ENCODE results near the gene MRPL11.
A peak's percentile ranks its signal among the peaks of the same experiment; 100 is the strongest.
"Not testable (repeated sequence)": the region's sequence is repeated elsewhere in the genome, so short reads cannot be mapped to it uniquely, and the experiment has no call there.

The MRPL11 gene

DNA sequence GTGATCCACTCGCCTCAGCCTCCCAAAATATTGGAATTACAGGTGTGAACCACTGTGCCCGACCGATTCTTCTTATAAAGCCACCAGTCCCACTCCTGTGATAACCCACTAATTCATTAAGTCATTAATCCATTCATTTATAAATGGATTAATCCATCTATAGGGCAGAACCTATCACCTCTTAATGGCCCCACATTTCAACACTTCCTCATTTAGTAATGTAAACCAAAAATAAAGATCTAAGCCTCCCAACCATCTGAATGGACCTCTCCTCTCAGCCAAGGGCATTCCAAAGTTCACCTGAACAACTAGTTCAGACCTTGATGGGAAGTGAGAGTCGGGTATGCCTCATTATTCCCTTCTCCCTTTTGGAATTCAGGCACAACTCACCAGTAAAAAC, 9.9 kb upstream of the MRPL11 start:
- DNase-seq, result no peak
- intact Hi-C loops (cut with DNase I; ENCODE audit: low total_unique reads), result no loop called here
- TF ChIP-seq, protein P1, sequence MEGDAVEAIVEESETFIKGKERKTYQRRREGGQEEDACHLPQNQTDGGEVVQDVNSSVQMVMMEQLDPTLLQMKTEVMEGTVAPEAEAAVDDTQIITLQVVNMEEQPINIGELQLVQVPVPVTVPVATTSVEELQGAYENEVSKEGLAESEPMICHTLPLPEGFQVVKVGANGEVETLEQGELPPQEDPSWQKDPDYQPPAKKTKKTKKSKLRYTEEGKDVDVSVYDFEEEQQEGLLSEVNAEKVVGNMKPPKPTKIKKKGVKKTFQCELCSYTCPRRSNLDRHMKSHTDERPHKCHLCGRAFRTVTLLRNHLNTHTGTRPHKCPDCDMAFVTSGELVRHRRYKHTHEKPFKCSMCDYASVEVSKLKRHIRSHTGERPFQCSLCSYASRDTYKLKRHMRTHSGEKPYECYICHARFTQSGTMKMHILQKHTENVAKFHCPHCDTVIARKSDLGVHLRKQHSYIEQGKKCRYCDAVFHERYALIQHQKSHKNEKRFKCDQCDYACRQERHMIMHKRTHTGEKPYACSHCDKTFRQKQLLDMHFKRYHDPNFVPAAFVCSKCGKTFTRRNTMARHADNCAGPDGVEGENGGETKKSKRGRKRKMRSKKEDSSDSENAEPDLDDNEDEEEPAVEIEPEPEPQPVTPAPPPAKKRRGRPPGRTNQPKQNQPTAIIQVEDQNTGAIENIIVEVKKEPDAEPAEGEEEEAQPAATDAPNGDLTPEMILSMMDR (IDR thresholded peaks at IDR 0.05), result no peak
- Histone ChIP-seq H3K36me3 (no peaks in the 10 kb centered on the region), H3K27me3 (no peaks in the 10 kb centered on the region), H3K4me3 (no peak overlapping the region), H3K4me1 (no peaks in the 10 kb centered on the region), H3K27ac (no peak overlapping the region), H3K9me3 (peaks cover 0 to 2% (median 0%) of the 10 kb centered on the region in 3 donors)

DNA sequence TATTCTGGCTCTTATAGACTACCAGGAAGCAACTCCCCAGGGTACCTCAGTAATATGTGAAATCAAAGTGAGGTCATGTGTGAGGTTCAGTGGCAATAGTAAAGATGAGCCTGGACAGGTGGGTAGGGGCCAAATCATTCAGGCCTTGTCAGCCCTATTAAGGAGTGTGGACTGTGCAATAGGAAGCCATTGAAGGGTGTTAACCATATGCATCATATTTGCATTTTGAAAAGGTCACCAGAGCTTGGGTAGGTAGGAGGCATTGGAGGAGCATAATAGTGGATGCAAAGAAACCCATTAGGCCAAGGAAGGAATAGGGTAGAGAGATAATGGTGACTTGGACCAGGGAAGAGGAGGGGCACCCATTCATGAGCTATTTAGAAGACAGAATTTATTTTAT, 8.4 kb upstream of the MRPL11 start:
- no peaks in the 10 kb centered on the region for H3K36me3 ChIP-seq
- intact Hi-C loops (cut with DNase I; ENCODE audit: low total_unique reads), result no loop called here
- no peaks in the 10 kb centered on the region for H3K4me1 ChIP-seq
- H3K27me3 ChIP-seq, result no peaks in the 10 kb centered on the region
- TF ChIP-seq, protein P1 (IDR thresholded peaks at IDR 0.05), result no peak
- no peak for DNase-seq
- no peak overlapping the region for H3K27ac ChIP-seq
- peaks cover 0 to 6% (median 0%) of the 10 kb centered on the region in 3 donors for H3K9me3 ChIP-seq
- no peak overlapping the region for H3K4me3 ChIP-seq

DNA sequence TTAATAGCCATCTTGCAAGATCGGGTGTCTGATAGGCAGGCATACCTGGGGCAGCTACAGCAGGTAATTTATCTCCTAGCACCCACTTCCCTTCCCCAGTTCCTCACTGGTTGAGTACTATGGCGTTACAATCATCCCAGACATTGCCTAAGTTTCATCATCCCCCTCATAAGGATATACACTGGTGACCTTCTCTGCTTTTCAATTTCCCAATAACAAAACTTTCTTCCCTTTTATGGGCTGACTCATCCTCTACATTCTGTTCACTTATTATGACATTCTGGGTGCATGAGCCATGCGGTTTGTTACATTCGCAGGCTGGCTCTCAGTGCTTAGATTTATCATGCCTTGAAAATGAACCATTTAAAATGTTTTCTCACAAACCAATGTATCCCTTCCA, 5.0 kb upstream of the MRPL11 start:
- no peak overlapping the region for H3K27ac ChIP-seq
- intact Hi-C loops (cut with DNase I; ENCODE audit: low total_unique reads), result no loop called here

DNA sequence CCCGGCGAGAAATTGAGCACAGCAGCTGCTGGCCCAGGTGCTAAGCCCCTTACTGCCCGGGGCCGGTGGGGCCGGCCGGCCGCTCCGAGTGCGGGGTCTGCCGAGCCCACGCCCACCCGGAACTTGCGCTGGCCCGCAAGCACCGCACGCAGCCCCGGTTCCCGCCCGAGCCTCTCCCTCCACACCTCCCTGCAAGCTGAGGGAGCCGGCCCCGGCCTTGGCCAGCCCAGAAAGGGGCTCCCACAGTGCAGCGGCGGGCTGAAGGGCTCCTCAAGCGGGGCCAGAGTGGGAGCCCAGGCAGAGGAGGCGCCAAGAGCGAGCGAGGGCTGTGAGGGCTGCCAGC, 2.3 kb upstream of the MRPL11 start:
- DNase-seq; H3K27ac ChIP-seq; intact Hi-C loops (cut with DNase I; ENCODE audit: low total_unique reads); H3K9me3 ChIP-seq; H3K4me1 ChIP-seq; H3K4me3 ChIP-seq; H3K27me3 ChIP-seq: not testable (repeated sequence)
- H3K36me3 ChIP-seq, result peaks cover 7 to 12% (median 11%) of the 10 kb centered on the region in 3 donors

More for the DNA sequence above, 5.0 kb upstream of the MRPL11 start:
- Histone ChIP-seq H3K9me3 (peaks cover 0 to 6% (median 0%) of the 10 kb centered on the region in 3 donors), H3K4me3 (no peak overlapping the region), H3K36me3 (no peaks in the 10 kb centered on the region), H3K4me1 (no peaks in the 10 kb centered on the region), H3K27me3 (no peaks in the 10 kb centered on the region)
- TF ChIP-seq, protein P1 (IDR thresholded peaks at IDR 0.05), result no peak
- no peak for DNase-seq

DNA sequence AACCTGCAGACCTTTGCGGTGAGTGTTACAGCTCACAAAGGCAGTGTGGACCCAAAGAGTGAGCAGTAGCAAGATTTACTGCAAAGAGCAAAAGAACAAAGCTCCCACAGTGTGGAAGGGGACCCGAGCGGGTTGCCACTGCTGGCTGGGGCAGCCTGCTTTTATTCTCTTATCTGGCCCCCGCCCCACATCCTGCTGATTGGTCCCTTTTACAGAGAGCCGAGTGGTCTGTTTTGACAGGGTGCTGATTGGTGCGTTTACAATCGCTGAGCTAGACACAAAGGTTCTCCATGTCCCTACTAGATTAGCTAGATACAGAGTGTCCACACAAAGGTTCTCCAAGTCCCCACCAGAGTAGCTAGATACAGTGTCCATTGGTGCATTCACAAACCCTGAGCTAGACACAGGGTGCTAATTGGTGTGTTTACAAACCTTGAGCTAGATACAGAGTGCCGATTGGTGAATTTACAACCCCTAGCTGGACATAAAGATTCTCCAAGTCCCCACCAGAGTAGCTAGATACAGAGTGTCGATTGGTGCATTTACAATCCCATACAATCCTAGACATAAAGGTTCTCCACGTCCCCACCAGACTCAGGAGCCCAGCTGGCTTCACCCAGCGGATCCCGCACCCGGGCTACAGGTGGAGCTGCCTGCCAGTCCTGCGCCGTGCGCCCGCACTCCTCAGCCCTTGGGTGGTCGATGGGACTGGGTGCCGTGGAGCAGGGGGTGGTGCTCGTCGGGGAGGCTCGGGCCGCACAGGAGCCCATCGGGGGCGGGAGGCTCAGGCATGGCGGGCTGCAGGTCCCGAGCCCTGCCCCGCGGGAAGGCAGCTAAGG, 1.7 kb upstream of the MRPL11 start:
- DNase-seq; intact Hi-C loops (cut with DNase I; ENCODE audit: low total_unique reads); H3K27me3 ChIP-seq; H3K4me3 ChIP-seq; H3K27ac ChIP-seq; H3K9me3 ChIP-seq; H3K4me1 ChIP-seq: not testable (repeated sequence)
- peaks cover 9 to 18% (median 17%) of the 10 kb centered on the region in 3 donors for H3K36me3 ChIP-seq

DNA sequence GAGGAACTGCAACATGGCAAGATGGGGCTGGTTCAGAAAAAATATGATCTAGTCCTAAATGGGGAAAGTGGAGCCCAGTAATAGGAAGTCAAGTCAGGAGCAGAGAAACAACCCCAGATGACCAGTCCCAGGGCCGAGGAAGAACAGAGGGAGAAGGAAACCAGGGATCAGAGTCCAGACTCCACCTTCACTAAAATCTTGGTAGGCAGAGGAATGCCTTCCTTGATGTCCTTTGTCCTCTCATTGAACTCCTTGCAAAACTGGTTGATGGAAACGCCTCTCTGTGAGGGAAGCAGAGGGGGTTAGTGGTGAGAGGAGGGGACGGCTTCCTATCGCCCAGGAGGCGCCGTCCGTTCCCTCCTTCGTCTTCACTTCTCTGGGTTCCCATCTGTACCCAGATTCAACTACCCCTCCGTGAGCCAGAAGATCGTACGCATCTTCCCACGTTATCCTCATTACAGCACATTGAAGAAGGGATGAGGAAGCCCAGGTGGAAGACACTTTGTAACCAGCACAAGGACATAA, 607 bp downstream of the MRPL11 start:
- H3K36me3 ChIP-seq, result peaks cover 18 to 40% (median 31%) of the 10 kb centered on the region in 3 donors
- intact Hi-C loops (cut with DNase I; ENCODE audit: low total_unique reads), result no loop called here
- no peak for DNase-seq
- H3K4me3 ChIP-seq, result peak overlapping the region; percentile 71 to 79
- TF ChIP-seq, protein P1 (IDR thresholded peaks at IDR 0.05), result no peak
- no peaks in the 10 kb centered on the region for H3K27me3 ChIP-seq
- no peaks in the 10 kb centered on the region for H3K9me3 ChIP-seq
- peak overlapping the region; percentile 70 to 79 for H3K27ac ChIP-seq
- H3K4me1 ChIP-seq, result peaks cover 0 to 9% (median 6%) of the 10 kb centered on the region in 4 donors

Measured in tibial artery (tissue), 4 donors.